ENCODE results near the gene FBXO9.

- TF ChIP-seq CTCF (IDR thresholded peaks at IDR 0.05) (no peak), EP300 (IDR thresholded peaks at IDR 0.05; ENCODE audit: borderline replicate concordance in 1 of 2, low read depth in 1 of 2, low read length in 1 of 2) (peak in 1 of 2 experiments; percentile 51; a peak in 1 of 4 replicates)
These were observed 21.6 kb upstream of the FBXO9 start for GRCh38 chr6:53043581-53043980.

All from SK-N-SH (cell line).